ENCODE data around the gene RAX2.
"Not testable (repeated sequence)": the region's sequence is repeated elsewhere in the genome, so short reads cannot be mapped to it uniquely, and the experiment has no call there.

RAX2 gene

GRCh38 chr19:3771906-3772455 lies at the start of gene RAX2:
Gene RAX2, minus strand, starts transcription at chr19:3772228. Its CDS starts 486 bp downstream, at chr19:3771742.
- DNase-seq (ENCODE audit: low read depth in 2 of 2): no peak

GRCh38 chr19:3821156-3821555 lies 49.1 kb upstream of the RAX2 start:
- no peak for DNase-seq (ENCODE audit: low read depth in 2 of 2)

GRCh38 chr19:3819989-3820388 lies 48.0 kb upstream of the RAX2 start:
- DNase-seq (ENCODE audit: low read depth in 2 of 2): no peak

- no peak for DNase-seq (ENCODE audit: low read depth in 2 of 2)
These were observed 46.9 kb upstream of the RAX2 start for GRCh38 chr19:3818918-3819317.

- DNase-seq (ENCODE audit: low read depth in 2 of 2): no peak
These were observed 46.4 kb upstream of the RAX2 start for GRCh38 chr19:3818466-3818865.

GRCh38 chr19:3817761-3818160 lies 45.7 kb upstream of the RAX2 start:
- no peak for DNase-seq (ENCODE audit: low read depth in 2 of 2)

GRCh38 chr19:3816566-3817218 lies 44.7 kb upstream of the RAX2 start:
- no peak for DNase-seq (ENCODE audit: low read depth in 2 of 2)

GRCh38 chr19:3816148-3816547 lies 44.1 kb upstream of the RAX2 start:
- DNase-seq (ENCODE audit: low read depth in 2 of 2): not testable (repeated sequence)

GRCh38 chr19:3814648-3815047 lies 42.6 kb upstream of the RAX2 start:
- no peak for DNase-seq (ENCODE audit: low read depth in 2 of 2)

GRCh38 chr19:3813473-3814392 lies 41.7 kb upstream of the RAX2 start:
- DNase-seq (ENCODE audit: low read depth in 2 of 2): no peak

GRCh38 chr19:3810708-3811355 lies 38.8 kb upstream of the RAX2 start:
- no peak for DNase-seq (ENCODE audit: low read depth in 2 of 2)

- DNase-seq (ENCODE audit: low read depth in 2 of 2): no peak
These were observed 38.1 kb upstream of the RAX2 start for GRCh38 chr19:3809881-3810707.

GRCh38 chr19:3808420-3809143 lies 36.6 kb upstream of the RAX2 start:
- DNase-seq (ENCODE audit: low read depth in 2 of 2): no peak

GRCh38 chr19:3807574-3808354 lies 35.7 kb upstream of the RAX2 start:
- no peak for DNase-seq (ENCODE audit: low read depth in 2 of 2)

GRCh38 chr19:3807131-3807480 lies 35.1 kb upstream of the RAX2 start:
- DNase-seq (ENCODE audit: low read depth in 2 of 2): no peak

GRCh38 chr19:3805859-3806258 lies 33.8 kb upstream of the RAX2 start:
- no peak for DNase-seq (ENCODE audit: low read depth in 2 of 2)

- no peak for DNase-seq (ENCODE audit: low read depth in 2 of 2)
These were observed 32.4 kb upstream of the RAX2 start for GRCh38 chr19:3804429-3804828.

- no peak for DNase-seq (ENCODE audit: low read depth in 2 of 2)
These were observed 32.0 kb upstream of the RAX2 start for GRCh38 chr19:3803986-3804385.

GRCh38 chr19:3803114-3803888 lies 31.3 kb upstream of the RAX2 start:
- DNase-seq (ENCODE audit: low read depth in 2 of 2): no peak

Data from stimulated activated CD8-positive, alpha-beta memory T cell treated with anti-CD3 and anti-CD28 coated beads, Interleukin-15, amount 100 ng/mL, for 4 hours (primary cell).